HG03066 (cell line): ENCODE data around the gene INTS11.
A peak's percentile ranks its signal among the peaks of the same experiment; 100 is the strongest.

Experiments
- ATAC-seq: cut with Tn5 transposase; IDR thresholded peaks from one replicate; pipeline ENCODE4 v1.9.1; 2021; ENCODE audit warnings: low read depth; ENCODE audit not compliant: unreplicated experiment

Gene INTS11

DNA sequence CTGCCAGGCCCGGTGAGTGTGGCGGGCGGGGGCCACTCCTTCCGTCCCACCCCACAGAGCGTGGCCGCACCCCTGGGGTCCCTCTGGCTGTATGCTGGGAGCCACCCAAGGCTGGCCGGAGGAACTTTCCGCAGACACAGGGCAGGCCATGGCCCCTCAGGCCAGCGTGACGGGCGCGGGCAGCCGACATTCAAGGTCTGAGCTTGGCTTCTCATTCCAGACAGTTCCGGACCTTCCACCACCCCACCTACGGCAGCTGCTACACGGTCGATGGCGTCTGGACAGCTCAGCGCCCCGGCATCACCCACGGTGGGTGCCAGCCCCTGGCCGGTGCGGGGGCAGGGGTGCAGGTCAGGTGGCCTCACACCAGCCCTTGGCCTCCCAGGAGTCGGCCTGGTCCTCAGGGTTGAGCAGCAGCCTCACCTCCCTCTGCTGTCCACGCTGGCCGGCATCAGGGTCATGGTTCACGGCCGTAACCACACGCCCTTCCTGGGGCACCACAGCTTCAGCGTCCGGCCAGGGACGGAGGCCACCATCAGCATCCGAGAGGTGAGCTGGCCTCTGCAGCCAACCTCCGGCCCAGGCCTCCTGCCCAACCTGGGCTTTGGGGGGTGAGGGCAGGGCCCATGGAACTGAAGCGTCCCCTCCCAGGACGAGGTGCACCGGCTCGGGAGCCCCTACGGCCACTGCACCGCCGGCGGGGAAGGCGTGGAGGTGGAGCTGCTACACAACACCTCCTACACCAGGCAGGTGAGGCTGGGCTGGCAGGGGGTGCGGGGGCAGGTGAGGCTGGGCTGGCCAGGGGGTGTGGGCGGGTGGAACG, 37.0 kb downstream of the INTS11 start:
- no peak for ATAC-seq

- no peak for ATAC-seq
These were observed 37.9 kb downstream of the INTS11 start for GRCh38 chr1:1286313-1287261.

- no peak for ATAC-seq
These were observed 38.7 kb downstream of the INTS11 start for GRCh38 chr1:1285611-1286311.

DNA sequence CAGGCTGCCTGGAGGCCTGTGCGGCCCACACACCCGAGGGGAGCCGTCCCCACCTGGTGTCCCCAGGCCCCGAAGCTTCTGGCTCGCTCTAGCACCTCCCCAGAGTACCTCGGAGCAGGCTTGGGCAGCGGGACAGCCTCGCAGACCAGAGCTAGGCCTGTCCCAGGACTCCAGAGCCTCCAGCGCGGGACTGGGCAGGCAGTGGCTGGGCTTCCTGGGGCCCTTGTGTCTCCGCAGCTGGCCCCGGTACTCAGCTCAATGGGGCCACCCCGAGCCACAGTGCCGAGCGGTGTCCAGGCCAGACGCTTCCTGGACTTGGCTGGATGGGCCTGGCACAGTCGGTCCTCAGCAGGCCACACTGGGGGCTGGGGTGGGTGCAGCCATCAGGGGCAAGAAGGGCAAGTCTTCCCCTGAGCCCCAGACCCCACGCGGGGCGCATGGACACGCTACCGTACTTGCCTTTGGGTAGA, 39.3 kb downstream of the INTS11 start:
- ATAC-seq, result no peak

- no peak for ATAC-seq
These were observed 40.0 kb downstream of the INTS11 start for GRCh38 chr1:1284221-1285101.

GRCh38 chr1:1283821-1284220, 40.6 kb downstream of the INTS11 start:
- no peak for ATAC-seq

GRCh38 chr1:1282998-1283397, 41.5 kb downstream of the INTS11 start:
- no peak for ATAC-seq

GRCh38 chr1:1281533-1282321, 42.7 kb downstream of the INTS11 start:
- ATAC-seq, result no peak

DNA sequence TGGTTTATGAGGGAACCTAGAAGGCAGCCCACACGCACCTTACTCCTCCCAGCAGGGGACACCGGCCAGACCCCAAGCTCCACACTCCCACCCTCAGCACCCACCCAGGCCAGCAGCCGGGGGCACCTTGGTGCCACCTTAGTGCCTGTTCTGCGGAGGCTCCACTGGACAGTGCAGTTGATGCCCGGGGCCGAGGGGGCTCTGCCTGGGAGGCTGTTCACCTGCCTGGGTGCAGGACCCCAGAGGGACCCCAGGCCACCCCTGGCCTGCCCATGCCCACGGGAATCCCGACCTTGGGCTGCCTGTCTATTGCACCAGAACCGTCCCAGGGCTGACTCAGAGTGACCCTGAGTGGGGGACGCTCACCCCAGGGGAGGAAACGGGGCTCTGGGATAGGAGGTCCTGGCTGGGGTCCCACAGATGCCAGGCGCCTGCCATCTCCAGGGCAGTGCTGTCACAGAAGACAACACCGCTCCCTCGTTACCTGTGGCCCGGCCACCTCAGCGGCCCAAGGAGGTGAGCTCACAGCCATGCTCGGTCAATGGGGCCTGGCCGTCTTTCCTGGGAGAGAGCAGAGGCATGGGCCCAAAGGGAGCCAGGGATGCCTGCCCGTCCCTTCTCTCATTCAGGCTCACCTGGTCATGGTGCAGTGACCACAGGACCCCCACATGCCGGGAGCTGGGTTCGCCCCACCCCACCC, 43.5 kb downstream of the INTS11 start:
- no peak for ATAC-seq

DNA sequence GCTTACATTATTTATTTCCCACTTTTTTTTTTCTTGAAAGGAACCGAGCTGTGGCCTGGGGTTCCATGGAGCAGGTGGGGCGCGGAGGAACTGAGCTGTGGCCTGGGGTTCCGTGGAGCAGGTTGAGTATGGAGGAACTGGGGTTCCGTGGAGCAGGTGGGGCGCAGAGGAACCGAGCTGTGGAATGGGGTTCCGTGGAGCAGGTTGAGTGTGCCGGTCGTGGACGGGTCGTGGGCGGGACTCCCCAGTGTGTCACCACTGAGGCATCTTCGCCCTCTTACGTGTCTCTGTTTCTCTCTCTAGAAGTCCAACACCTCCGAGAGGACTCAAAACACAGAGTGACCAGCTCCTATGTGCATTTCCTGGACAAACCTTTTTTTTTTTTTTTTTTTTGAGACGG, 45.4 kb downstream of the INTS11 start:
- no peak for ATAC-seq

DNA sequence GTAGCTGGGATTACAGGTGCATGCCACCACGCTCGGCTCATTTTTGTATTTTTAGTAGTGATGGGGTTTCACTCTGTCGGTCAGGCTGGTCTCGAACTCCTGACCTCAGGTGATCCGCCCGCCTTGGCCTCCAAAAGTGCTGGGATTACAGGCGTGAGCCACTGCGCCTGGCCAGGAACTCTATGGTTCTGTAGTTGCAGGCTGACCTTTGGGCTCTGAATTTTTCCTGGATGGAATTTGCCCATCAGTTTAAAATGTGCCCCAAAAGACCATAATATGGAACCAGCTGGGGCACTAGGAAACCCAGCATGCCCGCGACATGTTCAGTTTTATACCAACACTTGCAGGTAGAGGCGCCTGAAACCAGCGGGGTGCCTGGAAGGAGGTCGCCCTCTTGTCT, 45.8 kb downstream of the INTS11 start:
- no peak for ATAC-seq

DNA sequence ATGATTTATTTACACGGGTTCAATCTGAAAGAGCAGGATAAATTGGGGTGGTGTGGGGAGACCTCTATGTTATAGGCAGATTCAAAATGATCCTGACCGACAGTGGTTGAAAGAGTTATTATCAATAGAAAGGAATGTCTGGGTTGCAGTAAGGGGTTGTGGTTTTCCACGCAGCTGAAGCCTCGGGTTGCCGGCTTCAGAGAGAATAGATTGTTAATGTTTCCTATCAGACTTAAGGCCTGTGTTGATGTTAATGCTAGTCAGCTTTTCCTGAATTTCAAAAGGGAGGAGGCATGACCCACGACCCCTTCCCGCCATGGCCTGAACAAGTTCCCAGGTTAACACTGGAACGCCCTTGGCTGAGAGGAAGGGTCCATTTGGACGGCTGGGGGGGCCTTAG, 48.6 kb downstream of the INTS11 start:
- no peak for ATAC-seq

GRCh38 chr1:1274931-1275431, 49.5 kb downstream of the INTS11 start:
- ATAC-seq, result no peak

DNA sequence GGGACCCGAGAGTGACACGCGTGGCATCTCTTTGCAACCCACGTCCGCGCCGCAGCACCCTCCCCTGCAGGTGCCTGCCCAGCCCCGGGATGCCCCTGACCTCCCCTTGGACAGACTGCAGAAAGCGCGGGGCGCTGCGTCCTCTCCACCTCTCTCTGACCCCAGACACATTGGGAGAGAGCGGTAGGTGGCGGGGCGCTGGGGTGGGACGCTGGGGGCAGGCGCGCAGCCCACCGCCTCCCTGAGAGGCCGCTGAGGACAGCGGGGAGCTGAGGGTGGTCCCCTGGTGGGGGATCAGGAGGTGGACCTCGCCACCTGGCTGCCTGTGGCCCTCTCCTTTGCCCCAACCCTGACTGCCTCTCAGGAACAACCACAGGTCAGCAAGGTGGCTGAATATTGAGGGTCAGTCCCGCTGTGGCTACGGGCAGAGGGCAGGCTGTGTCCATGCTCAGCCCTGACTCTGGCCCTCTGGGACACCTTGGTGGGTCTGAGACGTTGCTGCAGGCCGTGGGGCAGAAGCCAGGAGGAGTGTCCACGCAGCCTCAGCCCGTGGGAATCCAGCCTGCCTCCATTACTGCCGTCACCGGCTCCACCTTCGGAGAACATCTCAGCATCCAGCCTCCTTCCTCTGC, 50.0 kb downstream of the INTS11 start:
- no peak for ATAC-seq

DNA sequence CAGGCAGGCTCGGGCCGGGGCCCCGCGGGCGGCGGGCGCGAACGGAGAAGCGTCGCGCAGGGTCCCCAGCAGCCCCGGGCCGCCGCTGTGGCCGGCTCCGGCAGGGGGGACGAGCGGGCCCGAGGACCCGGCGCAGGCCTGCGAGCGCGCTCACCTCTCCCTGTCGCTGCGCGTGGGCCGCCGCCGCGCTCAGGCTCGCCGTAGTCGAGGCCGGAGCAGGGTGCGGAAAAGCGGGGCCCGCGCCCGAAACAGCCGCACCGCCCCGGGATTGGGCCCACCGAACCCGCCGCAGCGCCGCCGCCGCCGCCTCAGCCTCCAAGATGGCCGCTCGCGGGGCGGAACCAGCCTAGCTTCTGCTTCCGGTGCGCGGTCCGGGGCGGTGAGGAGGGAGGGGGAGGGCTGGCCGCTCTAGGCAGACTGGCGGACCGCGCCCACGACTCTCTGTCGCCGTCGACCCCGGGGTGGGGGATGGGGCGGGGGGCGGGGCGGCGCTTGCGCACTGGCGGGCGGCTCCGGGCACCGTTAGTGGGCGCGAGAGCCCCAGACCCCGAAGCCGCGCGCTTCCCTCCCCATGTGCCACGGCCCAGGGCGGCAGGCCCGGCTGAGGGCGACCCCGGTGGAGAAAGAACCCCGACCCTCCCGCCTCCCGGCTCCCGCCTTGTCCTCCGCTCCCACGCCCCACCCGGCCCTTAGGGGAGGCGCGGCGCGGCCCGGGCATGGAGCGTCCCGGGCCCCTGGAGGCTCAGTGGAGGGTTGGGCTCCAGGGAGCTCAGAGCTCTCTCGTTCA, 50.8 kb downstream of the INTS11 start, which contains the start of gene UBE2J2:
Gene UBE2J2 (minus strand): TSS at position 343 of the 787 bp plus-strand sequence. CDS start 5,862 bp downstream, outside the sequence.
- ATAC-seq, result peak; percentile 75

GRCh38 chr1:1273209-1273511, 51.3 kb downstream of the INTS11 start:
- peak; percentile 11 for ATAC-seq
